HG02970 (cell line): Measurements from ENCODE around the gene CDKN2C.

Source experiments
- ATAC-seq: cut with Tn5 transposase; IDR thresholded peaks from one replicate; pipeline ENCODE4 v1.9.1; 2021; ENCODE audit warnings: mild to moderate bottlenecking, moderate library complexity, moderate number of reproducible peaks; ENCODE audit not compliant: unreplicated experiment, low FRiP score

CDKN2C gene

GRCh38 chr1:51014878-51015277 is 44.8 kb downstream of the CDKN2C start:
- no peak for ATAC-seq

- ATAC-seq, result no peak
Measured at GRCh38 chr1:51019811-51020210, 49.8 kb downstream of the CDKN2C start.
